MV-4-11 (cell line): ENCODE measurements around the gene TNFAIP3.
"Not testable (repeated sequence)": the region's sequence is repeated elsewhere in the genome, so short reads cannot be mapped to it uniquely, and the experiment has no call there.

Experiments used
- DNase-seq: peaks from one replicate; lab custom pipeline; 2025; lab: John Stamatoyannopoulos, UW

Gene TNFAIP3

DNA sequence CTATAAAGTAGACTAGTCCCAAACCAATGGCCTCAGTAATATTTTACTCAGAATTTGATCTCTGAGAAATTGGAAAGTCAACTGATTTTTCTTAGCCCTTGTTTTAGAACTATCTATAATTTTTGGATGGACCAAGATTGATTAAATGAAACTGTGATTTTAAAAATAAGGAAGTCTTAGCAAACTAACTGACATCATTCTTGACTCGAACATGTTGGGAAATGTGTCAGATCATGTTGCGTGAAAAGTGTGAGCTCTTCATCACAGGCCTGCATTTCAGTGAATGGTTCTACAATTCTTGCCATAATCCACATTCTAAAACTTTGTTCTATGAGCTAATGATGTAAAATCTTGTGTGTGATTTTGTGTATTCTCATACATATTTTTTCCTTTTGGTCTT, 11.0 kb downstream of the TNFAIP3 start:
- DNase-seq = peak; percentile 53

DNA sequence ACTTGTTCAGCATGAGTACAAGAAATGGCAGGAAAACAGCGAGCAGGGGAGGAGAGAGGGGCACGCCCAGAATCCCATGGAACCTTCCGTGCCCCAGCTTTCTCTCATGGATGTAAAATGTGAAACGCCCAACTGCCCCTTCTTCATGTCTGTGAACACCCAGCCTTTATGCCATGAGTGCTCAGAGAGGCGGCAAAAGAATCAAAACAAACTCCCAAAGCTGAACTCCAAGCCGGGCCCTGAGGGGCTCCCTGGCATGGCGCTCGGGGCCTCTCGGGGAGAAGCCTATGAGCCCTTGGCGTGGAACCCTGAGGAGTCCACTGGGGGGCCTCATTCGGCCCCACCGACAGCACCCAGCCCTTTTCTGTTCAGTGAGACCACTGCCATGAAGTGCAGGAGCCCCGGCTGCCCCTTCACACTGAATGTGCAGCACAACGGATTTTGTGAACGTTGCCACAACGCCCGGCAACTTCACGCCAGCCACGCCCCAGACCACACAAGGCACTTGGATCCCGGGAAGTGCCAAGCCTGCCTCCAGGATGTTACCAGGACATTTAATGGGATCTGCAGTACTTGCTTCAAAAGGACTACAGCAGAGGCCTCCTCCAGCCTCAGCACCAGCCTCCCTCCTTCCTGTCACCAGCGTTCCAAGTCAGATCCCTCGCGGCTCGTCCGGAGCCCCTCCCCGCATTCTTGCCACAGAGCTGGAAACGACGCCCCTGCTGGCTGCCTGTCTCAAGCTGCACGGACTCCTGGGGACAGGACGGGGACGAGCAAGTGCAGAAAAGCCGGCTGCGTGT, 11.6 kb downstream of the TNFAIP3 start:
- DNase-seq = no peak

DNA sequence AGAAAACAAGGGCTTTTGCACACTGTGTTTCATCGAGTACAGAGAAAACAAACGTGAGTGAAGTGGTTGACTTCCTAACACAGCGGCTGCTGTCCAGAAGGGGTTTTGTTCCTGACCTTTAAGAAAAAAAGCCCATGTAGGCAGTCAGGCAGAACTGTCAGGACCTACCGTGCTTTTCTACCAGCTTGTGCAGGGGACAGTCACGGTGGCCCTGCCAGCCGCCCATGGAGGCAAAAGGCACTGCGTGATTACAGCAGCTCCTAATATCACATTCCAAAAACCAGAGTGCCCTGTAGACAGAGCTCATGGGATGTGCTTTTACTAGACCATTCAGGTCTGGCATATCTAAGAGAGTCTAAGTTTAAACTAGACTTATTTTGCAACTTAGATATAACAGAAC, 12.2 kb downstream of the TNFAIP3 start:
- DNase-seq = no peak

DNA sequence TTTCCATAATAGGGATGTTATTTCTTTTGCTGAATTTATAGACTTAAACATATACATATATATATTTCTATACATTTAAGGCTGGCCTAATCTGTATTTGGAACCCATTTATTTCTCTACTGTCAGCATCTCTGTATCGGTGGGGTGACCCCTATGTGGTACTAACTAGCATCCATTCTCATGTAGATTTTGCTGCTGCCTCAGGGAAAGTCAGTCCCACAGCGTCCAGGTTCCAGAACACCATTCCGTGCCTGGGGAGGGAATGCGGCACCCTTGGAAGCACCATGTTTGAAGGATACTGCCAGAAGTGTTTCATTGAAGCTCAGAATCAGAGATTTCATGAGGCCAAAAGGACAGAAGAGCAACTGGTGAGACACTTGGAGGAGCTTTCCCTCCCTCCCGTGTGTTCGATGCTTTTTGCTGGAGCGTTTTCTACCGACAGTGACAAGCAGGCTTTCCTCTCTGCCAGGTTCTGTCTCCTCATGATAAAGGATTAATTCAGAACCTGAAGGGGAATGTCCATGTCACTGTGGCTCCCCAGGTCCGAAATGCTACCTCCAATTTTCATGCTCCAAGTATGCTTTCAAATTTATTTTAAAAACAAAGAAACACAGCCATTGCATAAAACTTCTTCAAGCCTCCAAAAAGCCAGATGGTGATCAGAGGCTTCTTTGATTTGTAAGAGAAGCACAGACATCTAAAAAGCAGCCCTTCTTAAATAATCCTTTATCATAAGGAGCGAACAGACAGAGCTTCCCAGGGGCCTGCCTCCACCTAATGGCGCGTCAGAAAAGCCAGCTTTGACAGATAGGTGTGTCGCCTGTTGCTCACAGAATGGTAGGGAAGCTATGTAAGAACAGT, 13.1 kb downstream of the TNFAIP3 start:
- no peak for DNase-seq

DNA sequence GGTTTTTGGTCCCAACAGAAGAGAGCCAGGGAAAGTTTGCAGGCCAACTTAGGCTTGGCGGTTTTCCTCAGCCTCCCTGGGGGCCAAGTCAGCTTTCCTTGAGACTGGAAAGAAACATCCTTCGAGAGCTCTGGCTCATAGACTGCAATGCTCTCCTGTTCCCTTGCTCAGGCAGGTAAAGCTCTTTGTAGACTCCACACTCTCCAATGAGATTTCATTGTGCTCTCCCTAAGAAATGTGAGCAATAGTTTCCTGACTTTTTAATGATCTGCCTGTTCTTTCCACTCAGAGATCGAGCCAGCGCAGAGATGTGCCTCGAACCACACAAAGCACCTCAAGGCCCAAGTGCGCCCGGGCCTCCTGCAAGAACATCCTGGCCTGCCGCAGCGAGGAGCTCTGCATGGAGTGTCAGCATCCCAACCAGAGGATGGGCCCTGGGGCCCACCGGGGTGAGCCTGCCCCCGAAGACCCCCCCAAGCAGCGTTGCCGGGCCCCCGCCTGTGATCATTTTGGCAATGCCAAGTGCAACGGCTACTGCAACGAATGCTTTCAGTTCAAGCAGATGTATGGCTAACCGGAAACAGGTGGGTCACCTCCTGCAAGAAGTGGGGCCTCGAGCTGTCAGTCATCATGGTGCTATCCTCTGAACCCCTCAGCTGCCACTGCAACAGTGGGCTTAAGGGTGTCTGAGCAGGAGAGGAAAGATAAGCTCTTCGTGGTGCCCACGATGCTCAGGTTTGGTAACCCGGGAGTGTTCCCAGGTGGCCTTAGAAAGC, 13.9 kb downstream of the TNFAIP3 start:
- no peak for DNase-seq

DNA sequence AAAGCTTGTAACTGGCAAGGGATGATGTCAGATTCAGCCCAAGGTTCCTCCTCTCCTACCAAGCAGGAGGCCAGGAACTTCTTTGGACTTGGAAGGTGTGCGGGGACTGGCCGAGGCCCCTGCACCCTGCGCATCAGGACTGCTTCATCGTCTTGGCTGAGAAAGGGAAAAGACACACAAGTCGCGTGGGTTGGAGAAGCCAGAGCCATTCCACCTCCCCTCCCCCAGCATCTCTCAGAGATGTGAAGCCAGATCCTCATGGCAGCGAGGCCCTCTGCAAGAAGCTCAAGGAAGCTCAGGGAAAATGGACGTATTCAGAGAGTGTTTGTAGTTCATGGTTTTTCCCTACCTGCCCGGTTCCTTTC, 14.4 kb downstream of the TNFAIP3 start:
- DNase-seq = no peak

DNA sequence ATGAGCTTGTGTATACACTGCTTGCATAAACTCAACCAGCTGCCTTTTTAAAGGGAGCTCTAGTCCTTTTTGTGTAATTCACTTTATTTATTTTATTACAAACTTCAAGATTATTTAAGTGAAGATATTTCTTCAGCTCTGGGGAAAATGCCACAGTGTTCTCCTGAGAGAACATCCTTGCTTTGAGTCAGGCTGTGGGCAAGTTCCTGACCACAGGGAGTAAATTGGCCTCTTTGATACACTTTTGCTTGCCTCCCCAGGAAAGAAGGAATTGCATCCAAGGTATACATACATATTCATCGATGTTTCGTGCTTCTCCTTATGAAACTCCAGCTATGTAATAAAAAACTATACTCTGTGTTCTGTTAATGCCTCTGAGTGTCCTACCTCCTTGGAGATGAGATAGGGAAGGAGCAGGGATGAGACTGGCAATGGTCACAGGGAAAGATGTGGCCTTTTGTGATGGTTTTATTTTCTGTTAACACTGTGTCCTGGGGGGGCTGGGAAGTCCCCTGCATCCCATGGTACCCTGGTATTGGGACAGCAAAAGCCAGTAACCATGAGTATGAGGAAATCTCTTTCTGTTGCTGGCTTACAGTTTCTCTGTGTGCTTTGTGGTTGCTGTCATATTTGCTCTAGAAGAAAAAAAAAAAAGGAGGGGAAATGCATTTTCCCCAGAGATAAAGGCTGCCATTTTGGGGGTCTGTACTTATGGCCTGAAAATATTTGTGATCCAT, 15.3 kb downstream of the TNFAIP3 start:
- DNase-seq = peak; percentile 79

DNA sequence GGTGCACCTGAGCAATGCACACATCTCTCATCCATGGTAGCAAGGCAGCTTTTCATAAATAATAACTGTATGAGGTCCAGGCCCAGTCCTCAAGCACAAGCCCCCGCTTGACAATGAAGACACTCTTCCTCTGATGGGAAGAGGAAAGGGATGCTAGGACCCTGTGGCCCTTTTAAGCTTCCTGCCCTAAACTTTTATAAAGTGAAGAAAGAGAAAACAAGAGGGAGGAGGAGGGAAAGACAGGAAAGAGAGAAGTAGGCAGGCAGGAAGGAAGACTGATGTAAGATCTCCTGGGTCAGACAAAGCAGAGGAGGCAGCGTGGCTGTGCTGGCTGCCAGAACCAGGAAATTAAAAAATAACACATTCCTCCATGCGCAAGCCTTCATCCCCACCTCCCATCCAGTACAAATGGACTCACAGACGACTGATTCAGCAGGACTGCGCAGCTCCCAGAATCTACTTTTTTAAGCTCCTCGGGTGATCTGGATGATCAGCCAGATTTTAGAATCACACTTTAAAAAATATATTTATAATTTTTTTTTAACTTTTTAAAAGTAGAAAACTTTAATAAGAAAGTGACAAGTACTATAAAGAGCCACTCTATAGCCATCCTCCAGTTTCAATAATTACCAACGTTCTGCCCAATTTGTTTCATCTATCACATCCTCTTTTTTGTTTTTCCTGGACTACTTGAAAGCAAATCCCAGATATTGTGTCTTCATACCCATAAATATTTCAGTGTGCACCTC, 16.5 kb downstream of the TNFAIP3 start:
- peak; percentile 69 for DNase-seq

DNA sequence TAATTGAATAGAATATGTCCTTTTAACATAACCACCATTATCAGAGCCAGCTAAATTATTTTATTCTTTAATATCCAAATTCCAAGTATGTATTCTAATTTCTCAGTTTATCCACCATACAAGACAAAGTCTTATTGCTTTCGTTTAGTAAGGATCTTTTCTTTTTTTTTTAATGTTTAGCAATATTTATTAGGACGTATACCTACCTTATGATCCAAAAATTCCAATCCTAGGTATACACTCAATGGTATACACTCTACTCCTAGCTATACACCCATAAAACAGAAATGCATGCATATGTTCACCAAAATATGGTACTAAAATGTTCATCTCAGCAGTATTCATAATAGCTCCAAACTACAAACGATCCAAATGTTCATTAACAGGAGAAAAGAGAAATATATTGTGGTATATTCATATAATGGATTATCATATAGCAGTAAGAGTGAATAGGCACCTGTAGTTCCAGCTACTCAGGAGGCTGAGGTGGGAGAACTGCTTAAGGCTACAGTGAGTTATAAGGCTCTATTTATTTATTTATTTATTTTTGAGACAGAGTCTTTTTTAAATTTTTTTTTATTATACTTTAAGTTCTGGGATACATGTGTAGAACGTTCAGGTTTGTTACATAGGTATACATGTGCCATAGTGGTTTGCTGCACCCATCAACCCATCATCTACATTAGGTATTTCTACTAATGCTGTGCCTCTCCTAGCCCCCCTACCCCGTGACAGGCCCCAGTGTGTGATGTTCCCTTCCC, 17.3 kb downstream of the TNFAIP3 start:
- no peak for DNase-seq

DNA sequence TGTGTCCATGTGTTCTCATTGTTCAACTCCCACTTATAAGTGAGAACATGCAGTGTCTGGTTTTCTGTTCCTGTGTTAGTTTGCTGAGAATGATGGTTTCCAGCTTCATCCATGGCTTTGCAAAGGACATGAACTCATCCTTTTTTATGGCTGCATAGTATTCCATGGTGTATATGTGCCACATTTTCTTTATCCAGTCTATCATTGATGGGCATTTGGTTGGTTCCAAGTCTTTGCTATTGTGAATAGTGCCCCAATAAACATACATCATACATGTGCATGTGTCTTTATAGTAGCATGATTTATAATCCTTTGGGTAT, 17.8 kb downstream of the TNFAIP3 start:
- DNase-seq = not testable (repeated sequence)

DNA sequence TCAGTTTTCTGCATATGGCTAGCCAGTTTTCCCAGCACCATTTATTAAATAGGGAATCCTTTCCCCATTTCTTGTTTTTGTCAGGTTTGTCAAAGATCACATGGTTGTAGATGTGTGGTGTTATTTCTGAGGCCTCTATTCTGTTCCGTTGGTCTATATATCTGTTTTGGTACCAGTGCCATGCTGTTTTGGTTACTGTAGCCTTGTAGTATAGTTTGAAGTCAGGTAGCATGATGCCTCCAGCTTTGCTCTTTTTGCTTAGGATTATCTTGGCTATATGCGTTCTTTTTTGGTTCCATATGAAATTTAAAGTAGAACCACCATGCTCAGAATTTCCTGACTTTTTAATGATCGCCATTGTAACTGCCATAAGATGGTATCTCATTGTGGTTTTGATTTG, 19.2 kb downstream of the TNFAIP3 start:
- not testable (repeated sequence) for DNase-seq

DNA sequence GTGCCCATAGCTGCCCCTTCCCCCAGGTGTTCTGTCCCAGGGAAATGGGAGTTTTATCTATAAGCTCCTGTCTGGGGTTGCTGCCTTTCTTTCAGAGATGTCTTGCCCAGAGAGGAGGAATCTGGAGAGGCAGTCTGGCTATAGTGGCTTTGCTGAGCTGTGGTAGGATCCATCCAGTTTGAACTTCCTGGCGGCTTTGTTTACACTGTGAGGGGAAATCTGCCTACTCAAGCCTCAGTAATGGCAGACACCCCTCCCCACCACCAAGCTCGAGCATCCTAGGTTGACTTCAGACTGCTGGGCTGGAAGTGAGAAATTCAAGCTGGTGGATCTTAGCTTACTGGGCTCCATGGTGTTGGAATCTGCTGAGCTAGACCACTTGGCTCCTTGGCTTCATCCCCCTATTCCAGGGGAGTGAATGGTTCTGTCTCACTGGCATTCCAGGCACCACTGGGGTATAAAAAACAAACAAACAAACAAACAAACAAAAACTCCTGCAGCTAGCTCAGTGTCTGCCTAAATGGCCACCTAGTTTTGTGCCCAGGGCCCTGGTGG, 24.0 kb downstream of the TNFAIP3 start:
- DNase-seq = no peak

DNA sequence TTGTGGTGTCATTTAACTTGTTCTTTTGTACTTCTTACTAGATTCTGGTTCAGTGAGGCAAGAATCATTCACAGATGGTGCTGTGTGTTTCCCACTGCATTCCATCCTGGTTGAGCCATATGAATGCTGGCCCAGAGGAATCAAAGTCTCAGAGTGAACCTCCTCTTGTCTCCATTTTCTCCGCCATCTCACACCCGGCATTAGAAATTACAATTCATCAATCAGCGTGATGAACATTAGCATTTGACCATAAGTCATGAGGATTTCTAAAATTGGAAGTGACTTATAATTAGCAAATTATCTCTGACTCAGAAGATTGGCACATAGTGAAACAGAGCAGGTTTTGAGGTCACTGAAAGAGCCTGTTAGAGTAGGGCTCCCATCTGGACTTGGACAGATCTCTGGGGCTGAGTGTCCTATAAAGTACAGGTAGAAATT, 25.2 kb downstream of the TNFAIP3 start:
- peak; percentile 55 for DNase-seq

DNA sequence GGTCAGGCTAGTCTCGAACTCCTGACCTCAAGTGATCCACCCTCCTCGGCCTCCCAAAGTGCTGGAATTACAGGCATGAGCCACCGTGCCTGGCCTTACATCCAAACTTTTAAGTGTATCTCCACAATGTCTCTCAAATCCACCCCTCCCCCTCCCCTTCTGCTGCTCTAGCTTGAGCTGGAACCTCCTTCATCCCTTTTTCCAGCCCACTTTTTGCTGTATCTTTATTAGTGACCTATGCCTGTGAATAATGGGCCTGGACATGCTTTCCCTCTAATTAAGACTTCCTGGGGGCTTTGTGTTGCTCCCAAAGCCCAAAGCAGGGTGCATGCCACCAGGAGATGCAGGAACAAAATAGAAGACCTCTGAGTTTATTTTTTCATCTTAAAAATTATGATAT, 26.1 kb downstream of the TNFAIP3 start:
- DNase-seq = no peak

DNA sequence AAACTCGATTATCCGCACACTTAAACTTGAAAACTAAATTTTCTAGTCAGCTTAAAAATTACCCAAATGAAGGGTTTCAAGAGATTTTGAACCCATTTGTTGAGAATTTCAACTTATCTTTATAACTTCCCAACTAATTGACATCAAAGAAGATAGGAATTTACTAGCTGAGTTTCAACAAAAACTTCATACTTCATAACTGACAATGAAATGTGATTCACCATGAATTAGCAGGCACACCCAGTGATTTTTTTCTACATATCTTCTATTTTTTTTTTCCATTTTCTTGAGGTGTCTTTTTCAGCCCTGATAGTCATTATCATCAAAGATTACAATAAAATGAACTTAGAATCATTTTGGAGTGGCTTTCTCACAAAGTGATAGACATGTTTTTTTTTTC, 26.7 kb downstream of the TNFAIP3 start:
- DNase-seq = no peak

DNA sequence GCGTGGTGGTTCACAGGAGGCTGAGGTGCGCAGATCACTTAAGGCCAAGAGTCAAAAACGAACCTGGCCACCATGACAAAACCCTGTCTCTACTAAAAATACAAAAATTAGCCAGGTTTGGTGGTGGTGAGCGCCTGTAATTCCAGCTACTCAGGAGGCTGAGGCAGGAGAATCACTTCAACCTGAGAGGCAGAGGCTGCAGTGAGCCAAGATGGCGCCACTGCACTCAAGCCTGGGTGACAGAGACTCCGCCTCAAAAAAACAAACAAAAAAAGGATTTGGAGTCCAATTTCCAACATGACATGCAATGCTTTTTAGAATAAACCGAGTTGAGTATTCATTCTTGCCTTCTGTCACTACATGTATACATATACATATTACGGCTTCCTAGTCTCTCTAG, 27.3 kb downstream of the TNFAIP3 start:
- DNase-seq = not testable (repeated sequence)

DNA sequence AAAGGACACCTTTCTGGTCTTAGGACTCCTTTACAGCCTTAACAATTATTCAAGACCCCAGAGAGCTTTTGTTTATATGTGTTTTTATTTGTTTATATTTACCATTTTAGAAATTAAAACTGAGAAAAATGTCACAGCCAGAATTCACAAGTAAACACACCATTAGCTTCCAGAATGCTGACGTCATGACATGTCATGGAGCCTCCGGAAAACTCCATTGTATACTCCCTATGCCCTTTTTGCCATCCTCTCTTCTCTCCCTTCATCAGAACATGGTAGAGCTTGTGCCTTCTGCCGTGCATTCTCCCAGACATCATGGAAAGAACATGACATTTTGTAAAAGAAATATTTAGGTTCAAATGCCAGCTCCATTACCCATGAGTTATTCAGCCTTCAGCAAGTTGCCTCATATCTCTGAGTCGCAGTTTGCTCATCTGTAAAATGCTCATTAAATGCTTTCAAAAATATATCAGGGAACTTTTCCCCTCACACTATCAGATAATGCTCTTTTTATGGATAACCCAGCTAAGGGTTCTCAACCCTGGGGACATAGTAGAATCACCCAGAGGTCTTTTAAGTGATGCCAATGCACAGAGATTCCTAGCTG, 27.8 kb downstream of the TNFAIP3 start:
- no peak for DNase-seq

DNA sequence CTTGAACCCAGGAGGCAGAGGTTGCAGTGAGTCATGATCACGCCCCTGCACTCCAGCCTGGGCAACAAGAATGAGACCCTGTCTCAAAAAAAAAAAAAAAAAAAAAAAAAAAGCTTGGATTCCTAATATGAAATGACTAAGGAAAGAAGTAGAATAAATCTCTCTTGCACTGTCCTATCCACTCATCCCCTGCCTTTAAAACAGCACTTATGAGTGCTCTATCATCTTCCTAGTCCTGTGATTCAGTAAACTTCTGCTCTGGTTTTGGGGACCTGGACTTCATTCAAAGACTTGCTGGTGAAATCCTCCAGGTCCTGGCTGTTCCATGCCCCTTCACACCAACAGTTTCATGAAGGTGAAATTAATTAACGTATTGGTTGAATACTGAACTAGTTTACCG, 29.6 kb downstream of the TNFAIP3 start:
- DNase-seq = no peak

DNA sequence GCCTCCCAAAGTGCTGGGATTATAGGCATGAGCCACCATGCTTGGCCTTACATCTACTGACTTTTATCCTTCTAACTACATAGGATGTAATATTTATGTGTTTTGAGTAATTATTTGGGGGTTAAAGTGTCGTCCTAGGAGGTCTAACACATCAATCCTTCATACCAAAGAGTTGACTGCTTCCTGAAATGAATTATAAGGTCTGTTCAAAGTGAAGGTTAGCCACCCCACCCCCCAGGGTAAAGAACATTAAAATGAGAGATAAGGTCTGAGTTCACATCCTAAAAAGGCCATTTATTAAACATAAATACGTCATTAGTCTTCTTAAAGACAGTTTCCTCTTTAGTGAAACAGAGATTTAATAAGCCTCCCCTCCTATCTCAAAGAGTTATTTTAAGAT, 33.8 kb downstream of the TNFAIP3 start:
- DNase-seq = no peak

DNA sequence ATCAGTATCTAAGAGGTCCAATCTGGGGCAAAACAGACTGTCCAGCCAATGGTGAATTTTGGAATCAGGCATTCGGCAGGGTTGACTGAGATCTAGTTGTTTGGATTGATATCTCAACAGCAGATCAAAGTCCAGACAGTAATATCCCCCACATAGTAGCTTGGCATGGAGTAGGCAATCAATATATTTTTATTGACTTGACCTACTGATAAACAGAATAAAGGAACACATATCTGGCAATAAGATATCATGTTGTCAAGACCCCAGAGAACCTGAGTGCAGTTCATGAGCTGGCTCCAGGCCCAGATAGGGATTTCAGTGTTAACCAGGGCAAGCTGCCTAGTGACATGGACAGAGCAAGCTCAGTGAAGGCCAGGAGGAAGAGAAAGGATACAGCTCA, 34.4 kb downstream of the TNFAIP3 start:
- DNase-seq = no peak
